CD14-positive monocyte (primary cell): ENCODE results near the gene NCBP2. TPM values are rescaled to one million over a fixed set of nuclear protein-coding genes. Genes with fewer than 3 reads are reported as not detected.

ENCODE experiments used
- DNase-seq, 3 donors: peaks; one replicate each; pipeline ENCODE4 v3.0.0-alpha.2; 2011 to 2022
- H2AFZ ChIP-seq: 2 replicates; pipeline ENCODE4 v1.6.0; 2012; ENCODE audit warnings: mild to moderate bottlenecking, low read depth, low read length, inconsistent platforms; ENCODE audit not compliant: insufficient read depth, poor library complexity, severe bottlenecking
- H3K27ac ChIP-seq, 2 donors: 1 replicate in 1 of 2; 2 replicates in 1 of 2; pipeline ENCODE4 v1.5.1; 2012 to 2013; ENCODE audit warnings: low read length in 2 of 2, control low read depth in 1 of 2, inconsistent platforms in 1 of 2, low read depth in 1 of 2, mild to moderate bottlenecking in 1 of 2
- H3K27me3 ChIP-seq, 2 donors: one replicate each; pipeline versions ENCODE4 v1.6.0 to v1.6.1; 2011 to 2013; ENCODE audit warnings: low read length in 2 of 2; ENCODE audit not compliant: control insufficient read depth in 2 of 2, insufficient read depth in 2 of 2
- H3K36me3 ChIP-seq, 2 donors: replicated peaks in 1 of 2; 1 replicate in 1 of 2; 2 replicates in 1 of 2; pipeline versions ENCODE4 v1.5.1 to v1.6.1; 2012 to 2013; ENCODE audit warnings: low read length in 2 of 2, control low read depth in 1 of 2, inconsistent platforms in 1 of 2, mild to moderate bottlenecking in 1 of 2; ENCODE audit not compliant: insufficient read depth in 2 of 2, control insufficient read depth in 1 of 2
- H3K4me1 ChIP-seq, 2 donors: 1 replicate in 1 of 2; 2 replicates in 1 of 2; pipeline versions ENCODE4 v1.5.1 to v1.6.1; 2012 to 2013; ENCODE audit warnings: low read length in 2 of 2, control low read depth in 1 of 2, inconsistent platforms in 1 of 2, mild to moderate bottlenecking in 1 of 2, moderate library complexity in 1 of 2; ENCODE audit not compliant: insufficient read depth in 2 of 2, control insufficient read depth in 1 of 2
- H3K4me2 ChIP-seq: replicated peaks from 2 replicates; pipeline ENCODE3; 2012; ENCODE audit warnings: low read length, moderate library complexity, mild to moderate bottlenecking; ENCODE audit not compliant: poor library complexity, severe bottlenecking; ENCODE audit errors: extremely low read depth
- H3K4me3 ChIP-seq, 3 experiments: fragments of 200-600 bp in 1 of 3; sonication (generic) in 1 of 3; replicated peaks in 1 of 3; 1 replicate in 2 of 3; 2 replicates in 1 of 3; pipeline ENCODE4 v1.5.1; 2011 to 2013; ENCODE audit warnings: low read length in 3 of 3, mild to moderate bottlenecking in 3 of 3, control low read depth in 2 of 3, low read depth in 2 of 3, inconsistent platforms in 1 of 3, moderate library complexity in 1 of 3
- H3K79me2 ChIP-seq: 2 replicates; pipeline ENCODE4 v1.6.0; 2012; ENCODE audit warnings: mild to moderate bottlenecking, control low read depth, inconsistent platforms, low read length, moderate library complexity; ENCODE audit not compliant: insufficient read depth
- H3K9ac ChIP-seq: 2 replicates; pipeline ENCODE4 v1.6.0; 2017; ENCODE audit warnings: low read length, mild to moderate bottlenecking; ENCODE audit not compliant: insufficient read depth, poor library complexity, severe bottlenecking
- H3K9me3 ChIP-seq, 2 donors: replicated peaks in 1 of 2; 1 replicate in 1 of 2; 2 replicates in 1 of 2; pipeline versions ENCODE4 v1.5.1 to v1.6.1; 2012 to 2013; ENCODE audit warnings: low read length in 2 of 2, control low read depth in 1 of 2; ENCODE audit not compliant: control insufficient read depth in 1 of 2, insufficient read depth in 1 of 2
- H4K20me1 ChIP-seq: 2 replicates; pipeline ENCODE4 v1.6.0; 2012; ENCODE audit warnings: mild to moderate bottlenecking, low read length, control low read depth, moderate library complexity; ENCODE audit not compliant: insufficient read depth
- H3K27ac Mint-ChIP-seq, 7 donors: one replicate each; pipeline ENCODE4 v1.8.0; 2020; ENCODE audit warnings: mild to moderate bottlenecking in 7 of 7, mixed read lengths in 7 of 7, moderate library complexity in 6 of 7, inconsistent platforms in 2 of 7
- H3K27me3 Mint-ChIP-seq, 3 donors: one replicate each; pipeline ENCODE4 v1.8.0; 2021 to 2022; ENCODE audit warnings: low read depth in 3 of 3, mild to moderate bottlenecking in 3 of 3, mixed read lengths in 3 of 3, moderate library complexity in 3 of 3, inconsistent platforms in 1 of 3
- H3K36me3 Mint-ChIP-seq, 2 donors: one replicate each; pipeline ENCODE4 v1.8.0; 2020; ENCODE audit warnings: mixed read lengths in 2 of 2, inconsistent platforms in 1 of 2, mild to moderate bottlenecking in 1 of 2
- H3K4me1 Mint-ChIP-seq: one replicate; pipeline ENCODE4 v1.8.0; 2020; ENCODE audit warnings: mild to moderate bottlenecking, mixed read lengths
- H3K4me3 Mint-ChIP-seq, 2 donors: one replicate each; pipeline ENCODE4 v1.8.0; 2020; ENCODE audit warnings: mild to moderate bottlenecking in 2 of 2, mixed read lengths in 2 of 2, moderate library complexity in 1 of 2
- H3K9me3 Mint-ChIP-seq, 7 donors: one replicate each; pipeline ENCODE4 v1.8.0; 2020 to 2022; ENCODE audit warnings: mixed read lengths in 7 of 7, mild to moderate bottlenecking in 6 of 7, moderate library complexity in 6 of 7, inconsistent platforms in 2 of 7
- CTCF ChIP-seq: fragments of 200-600 bp; IDR thresholded peaks from one replicate; pipeline ENCODE4 v1.8.0; 2022; ENCODE audit warnings: antibody characterized with exemption, mild to moderate bottlenecking
- WGBS: methylation state at CpG from one replicate; pipeline ENCODE4 v1.1.5; 2013; ENCODE audit warnings: missing lambda C conversion rate; ENCODE audit not compliant: insufficient coverage; 5-methylcytosine and 5-hydroxymethylcytosine counted together
- intact Hi-C, 2 donors: fragments of 100-400 bp; cut with micrococcal nuclease; formaldehyde crosslinking; loops; one replicate each; pipeline versions ENCODE4 v1.15.0 to v1.15.1; 2023
- polyA plus RNA-seq, 3 donors: library from polyadenylated mRNA; depleted of rRNA in 1 of 3; unstranded in 2 of 3; stranded (reverse) in 1 of 3; fragments of 300-500 nt in 2 of 3; fragments of >200 nt in 1 of 3; fragmentation: Illumina TruSeq in 2 of 3; gene quantifications; 1 replicate in 2 of 3; 2 replicates in 1 of 3; pipeline ENCODE4 v1.2.3, GENCODE V29; 2012 to 2021

NCBP2 gene
- polyA plus RNA-seq, 3 donors: 26.1 to 42.9 (median 33.4) TPM

- Histone ChIP-seq H3K4me1 (peaks cover 21 to 25% of the 10 kb centered on the region in 2 donors), H3K27me3 (no peaks in the 10 kb centered on the region), H4K20me1 (peaks cover 11% of the 10 kb centered on the region), H3K9me3 (no peaks in the 10 kb centered on the region), H3K4me2 (peak overlapping the region; percentile 82), H2AFZ (peak overlapping the region; percentile 84), H3K9ac (peak overlapping the region; percentile 95), H3K27ac (peak overlapping the region; percentile 90 to 95), H3K4me3 (peak overlapping the region; percentile 61 to 87 (median 70)), H3K36me3 (peaks cover 15 to 20% of the 10 kb centered on the region in 2 donors), H3K79me2 (peaks cover 46% of the 10 kb centered on the region)
- under 1% methylated on average over 23 of the region's 25 CpGs for WGBS
- Mint-ChIP-seq H3K36me3 (peaks cover 16 to 30% of the 10 kb centered on the region in 2 donors), H3K9me3 (peaks cover 0 to 2% (median 0%) of the 10 kb centered on the region in 7 donors), H3K4me3 (peak overlapping the region; percentile 96 to 98), H3K27me3 (no peaks in the 10 kb centered on the region), H3K27ac (peak overlapping the region in 6 of 7 donors; percentile 79 to 99 (median 89)), H3K4me1 (peaks cover 26% of the 10 kb centered on the region)
- peak in 2 of 3 donors; percentile 2 to 19 for DNase-seq
- no peak for TF ChIP-seq CTCF
- intact Hi-C loops: loop anchor here (5.0 kb wide), 2 partner anchors 76 to 376 kb away; partner anchors contain the start of genes SENP5 (in 2 of the 2), FBXO45 (in 1 of the 2) and WDR53 (in 1 of the 2)
Observed at GRCh38 chr3:196942915-196943277, 568 bp upstream of the NCBP2 start.

- peaks cover 0 to 2% (median 0%) of the 10 kb centered on the region in 7 donors for H3K9me3 Mint-ChIP-seq
- peak overlapping the region; percentile 90 to 95 for H3K27ac ChIP-seq
- intact Hi-C loops: loop anchor here (5.0 kb wide), 2 partner anchors 74 to 374 kb away; partner anchors contain the start of genes SENP5 (in 2 of the 2), FBXO45 (in 1 of the 2) and WDR53 (in 1 of the 2)
- H3K4me2 ChIP-seq: peak overlapping the region; percentile 82
- H3K9me3 ChIP-seq: no peaks in the 10 kb centered on the region
- peak overlapping the region; percentile 61 to 87 (median 70) for H3K4me3 ChIP-seq
- peaks cover 0 to 1% (median 0%) of the 10 kb centered on the region in 3 donors for H3K27me3 Mint-ChIP-seq
- peaks cover 22 to 31% of the 10 kb centered on the region in 2 donors for H3K36me3 ChIP-seq
- H3K79me2 ChIP-seq: peaks cover 46% of the 10 kb centered on the region
- peaks cover 27 to 39% of the 10 kb centered on the region in 2 donors for H3K36me3 Mint-ChIP-seq
- H2AFZ ChIP-seq: peak overlapping the region; percentile 85
- under 1% methylated on average over 31 of the region's 31 CpGs for WGBS
- no peak for TF ChIP-seq CTCF
- peaks cover 11% of the 10 kb centered on the region for H4K20me1 ChIP-seq
- peak overlapping the region; percentile 96 to 98 for H3K4me3 Mint-ChIP-seq
- no peaks in the 10 kb centered on the region for H3K27me3 ChIP-seq
- peak in 2 of 3 donors; percentile 36 to 61 for DNase-seq
- H3K9ac ChIP-seq: peak overlapping the region; percentile 95
- H3K4me1 Mint-ChIP-seq: peaks cover 26% of the 10 kb centered on the region
- peak overlapping the region; percentile 93 to 99 (median 97) for H3K27ac Mint-ChIP-seq
- H3K4me1 ChIP-seq: peaks cover 21 to 25% of the 10 kb centered on the region in 2 donors
Observed at GRCh38 chr3:196941729-196942225, 551 bp downstream of the NCBP2 start.
